Spleen (tissue), 11 donors: Measurements from ENCODE around the gene VTI1A. TPM values are rescaled to one million over a fixed set of nuclear protein-coding genes. Genes with fewer than 3 reads are reported as not detected.

ENCODE experiments used
- DNase-seq: peaks from one replicate; pipeline ENCODE4 v3.0.0-alpha.2; 2020
- H3K27ac ChIP-seq, 8 donors: fragments of 200-600 bp; sonication (generic) in 7 of 8; 1 replicate in 4 of 8; 2 replicates in 4 of 8; pipeline versions ENCODE4 v1.5.0 to v1.8.0; 2016 to 2021; ENCODE audit warnings: inconsistent platforms in 4 of 8, mild to moderate bottlenecking in 4 of 8, moderate library complexity in 1 of 8
- H3K27me3 ChIP-seq, 7 donors: fragments of 200-600 bp; sonication (generic) in 6 of 7; replicated peaks in 1 of 7; 1 replicate in 4 of 7; 2 replicates in 3 of 7; pipeline versions ENCODE4 v1.5.0 to v1.8.0; 2016 to 2021; ENCODE audit warnings: inconsistent platforms in 3 of 7, mild to moderate bottlenecking in 1 of 7
- H3K36me3 ChIP-seq, 6 donors: fragments of 200-600 bp; sonication (generic) in 5 of 6; 1 replicate in 4 of 6; 2 replicates in 2 of 6; pipeline versions ENCODE4 v1.5.0 to v1.8.0; 2016 to 2021; ENCODE audit warnings: inconsistent platforms in 2 of 6
- H3K4me1 ChIP-seq, 6 donors: fragments of 200-600 bp; sonication (generic) in 5 of 6; 1 replicate in 3 of 6; 2 replicates in 3 of 6; pipeline versions ENCODE4 v1.5.0 to v1.8.0; 2016 to 2021; ENCODE audit warnings: inconsistent platforms in 3 of 6
- H3K4me3 ChIP-seq, 8 donors: fragments of 200-600 bp; sonication (generic) in 7 of 8; 1 replicate in 4 of 8; 2 replicates in 4 of 8; pipeline versions ENCODE4 v1.5.0 to v1.8.0; 2016 to 2021; ENCODE audit warnings: inconsistent platforms in 4 of 8, mild to moderate bottlenecking in 4 of 8, moderate library complexity in 2 of 8
- H3K9me3 ChIP-seq, 8 donors: fragments of 200-600 bp; sonication (generic) in 7 of 8; 1 replicate in 4 of 8; 2 replicates in 4 of 8; pipeline versions ENCODE4 v1.5.0 to v1.8.0; 2016 to 2021; ENCODE audit warnings: inconsistent platforms in 4 of 8
- CTCF ChIP-seq, 11 experiments: fragments of 200-600 bp in 7 of 11; fragments of 450-650 bp in 4 of 11; sonication (generic) in 4 of 11; IDR thresholded peaks in 8 of 11; conservative IDR thresholded peaks in 3 of 11; 1 replicate in 7 of 11; 2 replicates in 4 of 11; pipeline versions ENCODE4 v1.4.0 to v1.8.0; 2016 to 2021; ENCODE audit warnings: antibody characterized with exemption in 11 of 11, inconsistent platforms in 4 of 11, mild to moderate bottlenecking in 1 of 11
- POLR2A ChIP-seq, 3 donors: fragments of 450-650 bp; IDR thresholded peaks; one replicate each; pipeline ENCODE4 v1.5.1; 2017; ENCODE audit warnings: antibody characterized with exemption in 3 of 3, mild to moderate bottlenecking in 1 of 3
- POLR2AphosphoS5 ChIP-seq, 3 donors: sonication (generic); formaldehyde crosslinking; IDR thresholded peaks; one replicate each; pipeline ENCODE4 v1.5.1; 2017; ENCODE audit warnings: antibody characterized with exemption in 3 of 3
- WGBS, 5 donors: extraction: QIAGEN DNeasy Blood & Tissue Kit in 3 of 5; methylation state at CpG; one replicate each; pipeline versions ENCODE4 v1.1.5 to v1.1.7; 2013 to 2018; 5-methylcytosine and 5-hydroxymethylcytosine counted together
- intact Hi-C: fragments of 100-400 bp; cut with DNase I; formaldehyde crosslinking; loops from one replicate; pipeline ENCODE4 v1.15.0; 2023; ENCODE audit warnings: low total_unique reads
- polyA plus RNA-seq, 3 donors: library from polyadenylated mRNA; stranded (reverse); fragments of 200-250 nt; gene quantifications; one replicate each; pipeline ENCODE4 v1.2.1, GENCODE V29; 2013
- total RNA-seq, 7 donors: library from RNA; depleted of rRNA in 3 of 7; stranded (reverse); fragments of >200 nt in 3 of 7; fragmentation: NEBNext Ultra II Directional in 4 of 7; extraction: Animal tissue kit (Norgen Biotek cat#: 25700) in 4 of 7; gene quantifications; one replicate each; pipeline versions ENCODE4 v1.1.0 to v1.2.1, GENCODE V29; 2016 to 2021
- donor health status: healthy with polysubstance abuse.
- donor health status: DM: no; HTN: no; CAD: no; lungs with moderate emphysema.
- donor health status: DM: no; HTN: no; CAD: no.
- donor health status: Bipolar disorder and iron deficiency.
- donor health status: healthy.
- donor health status: DM: no; HTN: no; CAD: no.
- donor health status: DM: yes; HTN: yes; CAD: no.

Gene VTI1A
- total and polyA plus RNA-seq, 10 donors, result 7.8 to 129 (median 56.2) TPM

GRCh38 chr10:112634096-112634830, 187.2 kb downstream of the VTI1A start:
- 69 to 78% (median 74%) methylated on average over 5 of the region's 5 CpGs for WGBS, 5 donors
- Histone ChIP-seq H3K9me3 (no peaks in the 10 kb centered on the region), H3K27me3 (no peaks in the 10 kb centered on the region), H3K4me3 (no peak overlapping the region), H3K4me1 (no peaks in the 10 kb centered on the region), H3K27ac (no peak overlapping the region), H3K36me3 (peaks cover 0 to 21% (median 0%) of the 10 kb centered on the region in 6 donors)
- no peak for DNase-seq
- TF ChIP-seq CTCF (IDR thresholded peaks at IDR 0.05 in 8 of 11, conservative IDR thresholded peaks at IDR 0.05 in 3 of 11) (no peak), POLR2A (IDR thresholded peaks at IDR 0.05) (no peak), POLR2AphosphoS5 (IDR thresholded peaks at IDR 0.05) (no peak)
- intact Hi-C loops, result no loop called here

GRCh38 chr10:112637901-112638300, 190.9 kb downstream of the VTI1A start:
- H3K36me3 ChIP-seq, result peaks cover 0 to 4% (median 0%) of the 10 kb centered on the region in 6 donors
- TF ChIP-seq CTCF (IDR thresholded peaks at IDR 0.05 in 8 of 11, conservative IDR thresholded peaks at IDR 0.05 in 3 of 11) (no peak), POLR2A (IDR thresholded peaks at IDR 0.05) (no peak), POLR2AphosphoS5 (IDR thresholded peaks at IDR 0.05) (no peak)
- 91 to 97% (median 93%) methylated on average over 3 of the region's 3 CpGs for WGBS, 5 donors
- no peaks in the 10 kb centered on the region for H3K27me3 ChIP-seq
- H3K4me1 ChIP-seq, result no peaks in the 10 kb centered on the region
- no peak overlapping the region for H3K4me3 ChIP-seq
- H3K27ac ChIP-seq, result no peak overlapping the region
- intact Hi-C loops, result no loop called here
- DNase-seq, result no peak
- no peaks in the 10 kb centered on the region for H3K9me3 ChIP-seq

GRCh38 chr10:112639298-112639697, 192.3 kb downstream of the VTI1A start:
- 90 to 100% (median 97%) methylated on average over 1 of the region's 1 CpG for WGBS, 5 donors
- TF ChIP-seq POLR2A (IDR thresholded peaks at IDR 0.05) (no peak), CTCF (IDR thresholded peaks at IDR 0.05 in 8 of 11, conservative IDR thresholded peaks at IDR 0.05 in 3 of 11) (no peak), POLR2AphosphoS5 (IDR thresholded peaks at IDR 0.05) (no peak)
- no peak for DNase-seq
- intact Hi-C loops, result no loop called here
- no peak overlapping the region for H3K4me3 ChIP-seq
- H3K27ac ChIP-seq, result no peak overlapping the region
- H3K27me3 ChIP-seq, result no peaks in the 10 kb centered on the region
- no peaks in the 10 kb centered on the region for H3K9me3 ChIP-seq
- H3K36me3 ChIP-seq, result no peaks in the 10 kb centered on the region
- no peaks in the 10 kb centered on the region for H3K4me1 ChIP-seq

- TF ChIP-seq POLR2AphosphoS5 (IDR thresholded peaks at IDR 0.05) (no peak), POLR2A (IDR thresholded peaks at IDR 0.05) (no peak), CTCF (IDR thresholded peaks at IDR 0.05 in 8 of 11, conservative IDR thresholded peaks at IDR 0.05 in 3 of 11) (no peak)
- H3K36me3 ChIP-seq, result no peaks in the 10 kb centered on the region
- no peak for DNase-seq
- H3K27me3 ChIP-seq, result no peaks in the 10 kb centered on the region
- H3K4me3 ChIP-seq, result no peak overlapping the region
- no peak overlapping the region for H3K27ac ChIP-seq
- no peaks in the 10 kb centered on the region for H3K4me1 ChIP-seq
- 85 to 92% (median 90%) methylated on average over 3 of the region's 3 CpGs for WGBS, 5 donors
- H3K9me3 ChIP-seq, result no peaks in the 10 kb centered on the region
- intact Hi-C loops, result no loop called here
Observed at GRCh38 chr10:112640638-112641037, 193.6 kb downstream of the VTI1A start.
